ENCODE measurements around the gene PEMT. TPM values are rescaled to one million over a fixed set of nuclear protein-coding genes. Genes with fewer than 3 reads are reported as not detected.
"Not testable (repeated sequence)": the region's sequence is repeated elsewhere in the genome, so short reads cannot be mapped to it uniquely, and the experiment has no call there.

Gene PEMT
- 27.5 to 33.8 TPM (median 31.1 TPM) in 3 replicates for total RNA-seq
- long read RNA-seq, transcript PEMT-201 (7 exons, 1,013 nt), result major isoform, 41 of 47 reads
- long read RNA-seq, partial matches to known transcripts, result 1 of 47 reads
- long read RNA-seq, other reads (novel, unspliced or antisense), result 5 of 47 reads

- Mint-ChIP-seq H3K9me3 (ENCODE audit: low read depth) (no peaks in the 10 kb centered on the region), H3K4me3 (ENCODE audit: unreplicated experiment) (peak within 1 kb of the TSS; percentile 89), H3K4me1 (ENCODE audit: low read depth) (peaks cover 16% of the 10 kb centered on the region), H3K36me3 (ENCODE audit: low read depth) (no peaks in the 10 kb centered on the region), H3K27ac (ENCODE audit: unreplicated experiment) (peak within 1 kb of the TSS; percentile 94), H3K27me3 (ENCODE audit: low read depth) (no peaks in the 10 kb centered on the region)
- TF ChIP-seq CTCF (IDR thresholded peaks at IDR 0.05), result no peak
- peak; percentile 98 for DNase-seq (ENCODE audit: low spot score)
These were observed at the start of gene PEMT for GRCh38 chr17:17591355-17592298. PEMT (minus strand) TSS chr17:17591708; CDS start chr17:17591626, 82 bp downstream.

GRCh38 chr17:17639661-17640270 lies 48.3 kb upstream of the PEMT start:
- H3K27ac Mint-ChIP-seq (ENCODE audit: unreplicated experiment); DNase-seq (ENCODE audit: low spot score); H3K27me3 Mint-ChIP-seq (ENCODE audit: low read depth); H3K4me1 Mint-ChIP-seq (ENCODE audit: low read depth); H3K9me3 Mint-ChIP-seq (ENCODE audit: low read depth); H3K36me3 Mint-ChIP-seq (ENCODE audit: low read depth); H3K4me3 Mint-ChIP-seq (ENCODE audit: unreplicated experiment): not testable (repeated sequence)

GRCh38 chr17:17638467-17638866 lies 47.0 kb upstream of the PEMT start:
- Mint-ChIP-seq H3K4me1 (ENCODE audit: low read depth) (no peaks in the 10 kb centered on the region), H3K9me3 (ENCODE audit: low read depth) (no peaks in the 10 kb centered on the region), H3K27ac (ENCODE audit: unreplicated experiment) (no peak overlapping the region), H3K4me3 (ENCODE audit: unreplicated experiment) (no peak overlapping the region), H3K27me3 (ENCODE audit: low read depth) (peaks cover 2% of the 10 kb centered on the region), H3K36me3 (ENCODE audit: low read depth) (no peaks in the 10 kb centered on the region)
- no peak for TF ChIP-seq CTCF (IDR thresholded peaks at IDR 0.05)
- no peak for DNase-seq (ENCODE audit: low spot score)

GRCh38 chr17:17636272-17636885 lies 44.9 kb upstream of the PEMT start:
- TF ChIP-seq CTCF (IDR thresholded peaks at IDR 0.05), result no peak
- H3K27ac Mint-ChIP-seq (ENCODE audit: unreplicated experiment), result no peak overlapping the region
- no peak overlapping the region for H3K4me3 Mint-ChIP-seq (ENCODE audit: unreplicated experiment)
- no peaks in the 10 kb centered on the region for H3K36me3 Mint-ChIP-seq (ENCODE audit: low read depth)
- no peaks in the 10 kb centered on the region for H3K4me1 Mint-ChIP-seq (ENCODE audit: low read depth)
- H3K9me3 Mint-ChIP-seq (ENCODE audit: low read depth), result peaks cover 5% of the 10 kb centered on the region
- peaks cover 6% of the 10 kb centered on the region for H3K27me3 Mint-ChIP-seq (ENCODE audit: low read depth)
- DNase-seq (ENCODE audit: low spot score), result no peak

GRCh38 chr17:17635537-17636271 lies 44.2 kb upstream of the PEMT start:
- not testable (repeated sequence) for H3K27ac Mint-ChIP-seq (ENCODE audit: unreplicated experiment); H3K4me1 Mint-ChIP-seq (ENCODE audit: low read depth); H3K4me3 Mint-ChIP-seq (ENCODE audit: unreplicated experiment); H3K27me3 Mint-ChIP-seq (ENCODE audit: low read depth); H3K36me3 Mint-ChIP-seq (ENCODE audit: low read depth); DNase-seq (ENCODE audit: low spot score); H3K9me3 Mint-ChIP-seq (ENCODE audit: low read depth)

All from chondrocyte (in vitro differentiated cells).